HPDE6-E6E7 (cell line): ENCODE results near the gene STOML1.

Experiments used
- DNase-seq: peaks from one replicate; pipeline ENCODE4 v3.0.0; 2011; ENCODE audit warnings: missing footprints; ENCODE audit errors: extremely low spot score

The STOML1 gene

GRCh38 chr15:73930790-73931281 is 61.3 kb downstream of the STOML1 start:
- no peak for DNase-seq

- DNase-seq: no peak
These were observed 61.7 kb downstream of the STOML1 start for GRCh38 chr15:73930371-73930770.

GRCh38 chr15:73928971-73929627 is 63.0 kb downstream of the STOML1 start:
- no peak for DNase-seq
